Rectal smooth muscle tissue (tissue), 1 donor: Measurements from ENCODE around the gene PIAS1.
A peak's percentile ranks its signal among the peaks of the same experiment; 100 is the strongest.
"Not testable (repeated sequence)": the region's sequence is repeated elsewhere in the genome, so short reads cannot be mapped to it uniquely, and the experiment has no call there.

Experiments used
- H3K27ac ChIP-seq: one replicate; pipeline ENCODE4 v1.7.0; 2013; ENCODE audit warnings: low read depth, low read length, inconsistent platforms
- H3K27me3 ChIP-seq: one replicate; pipeline ENCODE4 v1.7.0; 2013; ENCODE audit warnings: low read length; ENCODE audit not compliant: control insufficient read depth, insufficient read depth
- H3K36me3 ChIP-seq: one replicate; pipeline ENCODE4 v1.7.0; 2013; ENCODE audit warnings: low read length; ENCODE audit not compliant: control insufficient read depth, insufficient read depth
- H3K4me1 ChIP-seq: one replicate; pipeline ENCODE4 v1.7.0; 2013; ENCODE audit warnings: low read length; ENCODE audit not compliant: control insufficient read depth, insufficient read depth
- H3K4me3 ChIP-seq: one replicate; pipeline ENCODE4 v1.7.0; 2013; ENCODE audit warnings: low read length
- H3K9ac ChIP-seq: one replicate; pipeline ENCODE4 v1.7.0; 2013; ENCODE audit warnings: low read length

Gene PIAS1

DNA sequence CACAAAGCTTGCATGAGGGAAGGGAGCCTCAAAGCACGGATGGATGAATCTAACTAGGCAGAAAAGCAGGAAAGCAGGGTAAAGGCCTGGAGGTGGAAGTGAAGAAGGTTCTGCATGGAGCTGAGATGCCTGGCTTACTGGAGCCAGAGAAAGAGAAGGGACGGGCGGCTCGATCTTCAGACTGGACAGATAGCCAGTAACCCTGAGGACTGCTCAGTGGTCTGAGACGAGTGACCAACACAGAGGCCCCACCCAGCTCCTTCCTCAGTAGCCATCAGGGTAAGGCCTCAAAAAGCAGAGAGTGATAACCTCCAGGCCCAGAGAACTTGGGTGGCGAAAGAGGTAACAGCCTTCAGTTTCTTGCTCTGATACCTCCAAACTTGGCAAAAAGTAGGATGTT, 169.1 kb downstream of the PIAS1 start:
- Histone ChIP-seq H3K36me3 (no peaks in the 10 kb centered on the region), H3K9ac (no peak overlapping the region), H3K4me1 (peaks cover 3% of the 10 kb centered on the region), H3K27me3 (no peaks in the 10 kb centered on the region), H3K27ac (no peak overlapping the region), H3K4me3 (no peak overlapping the region)

GRCh38 chr15:68224108-68224507, 170.0 kb downstream of the PIAS1 start:
- no peak overlapping the region for H3K9ac ChIP-seq
- no peak overlapping the region for H3K27ac ChIP-seq
- no peaks in the 10 kb centered on the region for H3K27me3 ChIP-seq
- peaks cover 8% of the 10 kb centered on the region for H3K4me1 ChIP-seq
- H3K36me3 ChIP-seq, result no peaks in the 10 kb centered on the region
- H3K4me3 ChIP-seq, result no peak overlapping the region

DNA sequence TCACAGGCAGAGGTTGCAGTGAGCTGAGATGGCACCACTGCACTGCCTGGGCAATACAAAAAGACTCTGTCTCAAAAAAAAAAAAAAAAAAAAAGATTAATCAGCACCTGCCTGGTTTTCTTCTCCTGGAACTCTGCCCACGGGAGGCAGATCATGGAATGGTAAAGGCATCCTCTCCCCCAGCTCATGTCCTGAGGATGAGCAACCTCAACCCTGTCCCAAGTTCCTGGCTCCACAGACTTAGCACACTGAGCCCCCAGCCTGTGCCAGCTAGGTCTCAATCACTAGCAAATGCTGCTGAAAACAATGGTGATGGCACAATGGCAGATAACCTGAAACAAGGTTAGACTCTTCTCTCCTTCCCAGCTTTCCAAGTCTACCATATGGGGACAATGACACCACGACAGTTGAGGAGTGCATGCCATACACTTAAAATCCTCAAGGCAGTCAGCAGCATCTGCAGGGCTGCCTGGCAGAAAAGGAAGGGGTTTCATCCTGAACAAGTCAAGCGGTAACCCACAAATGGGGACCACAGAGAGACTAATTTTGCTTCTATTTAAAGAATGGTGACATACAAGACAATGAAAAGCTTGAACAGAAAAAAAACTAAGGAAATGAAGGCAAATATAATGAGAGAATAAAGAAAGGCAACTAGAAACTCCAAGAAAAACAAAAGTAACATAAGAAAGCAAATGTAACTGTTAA, 170.6 kb downstream of the PIAS1 start:
- H3K4me1 ChIP-seq, result peaks cover 8% of the 10 kb centered on the region
- H3K27ac ChIP-seq, result no peak overlapping the region
- no peaks in the 10 kb centered on the region for H3K36me3 ChIP-seq
- H3K9ac ChIP-seq, result no peak overlapping the region
- H3K27me3 ChIP-seq, result no peaks in the 10 kb centered on the region
- no peak overlapping the region for H3K4me3 ChIP-seq

DNA sequence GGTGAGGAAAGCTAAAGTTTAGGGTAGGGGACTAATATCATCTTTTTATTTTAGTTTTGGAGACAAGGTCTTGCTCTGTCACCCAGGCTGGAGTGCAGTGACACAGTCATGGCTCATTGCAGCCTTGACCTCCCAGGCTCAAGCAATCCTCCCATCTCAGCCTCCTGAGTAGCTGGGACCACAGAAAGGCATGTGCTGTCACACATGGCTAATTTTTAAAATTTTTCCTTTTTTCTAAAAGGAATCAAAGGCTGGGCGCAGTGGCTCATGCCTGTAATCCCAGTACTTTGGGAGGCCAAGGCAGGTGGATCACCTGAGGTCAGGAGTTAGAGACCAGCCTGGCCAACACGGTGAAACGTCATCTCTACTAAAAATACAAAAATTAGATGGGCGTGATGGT, 171.3 kb downstream of the PIAS1 start:
- not testable (repeated sequence) for H3K27ac ChIP-seq, H3K27me3 ChIP-seq, H3K4me3 ChIP-seq, H3K36me3 ChIP-seq, H3K9ac ChIP-seq
- H3K4me1 ChIP-seq, result peaks cover 13% of the 10 kb centered on the region

- H3K27ac ChIP-seq, result no peak overlapping the region
- peaks cover 13% of the 10 kb centered on the region for H3K4me1 ChIP-seq
- no peaks in the 10 kb centered on the region for H3K36me3 ChIP-seq
- H3K27me3 ChIP-seq, result no peaks in the 10 kb centered on the region
- H3K9ac ChIP-seq, result no peak overlapping the region
- peak overlapping the region; percentile 74 for H3K4me3 ChIP-seq
These were observed 173.6 kb downstream of the PIAS1 start for GRCh38 chr15:68227643-68228142.

GRCh38 chr15:68228143-68228970, 174.2 kb downstream of the PIAS1 start:
- no peaks in the 10 kb centered on the region for H3K36me3 ChIP-seq
- H3K4me3 ChIP-seq, result peak overlapping the region; percentile 74
- no peaks in the 10 kb centered on the region for H3K27me3 ChIP-seq
- peaks cover 13% of the 10 kb centered on the region for H3K4me1 ChIP-seq
- H3K27ac ChIP-seq, result no peak overlapping the region
- no peak overlapping the region for H3K9ac ChIP-seq

- no peaks in the 10 kb centered on the region for H3K27me3 ChIP-seq
- peak overlapping the region; percentile 74 for H3K4me3 ChIP-seq
- peaks cover 13% of the 10 kb centered on the region for H3K4me1 ChIP-seq
- H3K36me3 ChIP-seq, result no peaks in the 10 kb centered on the region
- peak overlapping the region; percentile 60 for H3K27ac ChIP-seq
- H3K9ac ChIP-seq, result no peak overlapping the region
These were observed 174.9 kb downstream of the PIAS1 start for GRCh38 chr15:68228971-68229385.

DNA sequence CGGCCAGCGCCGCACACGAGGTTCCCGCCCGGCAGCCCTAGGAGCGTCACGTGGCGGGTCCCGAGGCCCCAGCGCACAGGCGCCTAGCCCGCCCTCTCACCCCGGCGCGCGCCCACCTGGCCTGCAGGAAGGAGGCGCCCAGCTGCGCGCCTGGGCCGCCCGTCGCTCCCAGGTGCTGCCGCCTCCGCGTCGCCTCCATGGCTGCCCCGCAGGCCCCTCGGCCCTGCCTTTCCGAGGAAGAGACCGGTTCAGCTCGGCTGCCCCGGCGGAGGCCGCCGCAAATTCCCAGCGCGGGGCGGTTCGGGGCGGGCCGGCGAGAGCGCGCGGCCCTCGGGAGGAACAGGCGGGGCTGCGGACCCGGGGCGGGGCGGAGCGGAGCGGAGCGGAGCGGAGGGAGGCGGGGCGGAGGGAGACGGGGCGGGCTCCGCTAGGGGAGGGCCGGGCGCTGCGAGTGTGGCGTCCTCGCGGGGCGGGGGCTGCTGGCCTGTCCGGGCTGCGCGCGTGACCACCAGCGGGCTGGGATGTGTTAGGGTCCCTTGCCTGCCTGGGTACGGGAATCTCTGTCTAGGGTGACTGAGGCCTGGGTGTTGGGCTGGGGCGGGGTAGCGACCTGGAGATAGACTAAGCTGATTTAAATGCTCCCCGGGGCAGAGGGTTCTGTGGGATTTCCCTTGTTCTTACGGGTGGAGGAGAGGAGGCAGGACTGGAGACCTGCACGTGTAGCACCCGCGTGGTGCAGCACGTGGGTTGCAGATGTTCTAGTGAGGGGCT, 175.5 kb downstream of the PIAS1 start, which contains the start of gene CLN6:
TSS of gene CLN6 (minus strand) at position 343 of the 771 bp plus-strand sequence. CDS start at position 199, 144 bp downstream.
- no peak within 1 kb of the TSS for H3K9ac ChIP-seq
- H3K4me1 ChIP-seq, result peaks cover 13% of the 10 kb centered on the region
- no peaks in the 10 kb centered on the region for H3K27me3 ChIP-seq
- H3K36me3 ChIP-seq, result no peaks in the 10 kb centered on the region
- peak within 1 kb of the TSS; percentile 76 for H3K4me3 ChIP-seq
- H3K27ac ChIP-seq, result peak within 1 kb of the TSS; percentile 77

GRCh38 chr15:68230157-68231100, 176.3 kb downstream of the PIAS1 start:
- no peaks in the 10 kb centered on the region for H3K36me3 ChIP-seq
- H3K9ac ChIP-seq, result no peak overlapping the region
- H3K4me1 ChIP-seq, result peaks cover 13% of the 10 kb centered on the region
- H3K27me3 ChIP-seq, result no peaks in the 10 kb centered on the region
- peak overlapping the region; percentile 77 for H3K27ac ChIP-seq
- peak overlapping the region; percentile 76 for H3K4me3 ChIP-seq

- H3K27ac ChIP-seq, result no peak overlapping the region
These were observed 177.1 kb downstream of the PIAS1 start for GRCh38 chr15:68231102-68231818.

GRCh38 chr15:68232449-68232848, 178.3 kb downstream of the PIAS1 start:
- Histone ChIP-seq H3K36me3 (no peaks in the 10 kb centered on the region), H3K27ac (no peak overlapping the region), H3K27me3 (no peaks in the 10 kb centered on the region), H3K4me3 (no peak overlapping the region), H3K4me1 (peaks cover 13% of the 10 kb centered on the region), H3K9ac (no peak overlapping the region)

More at GRCh38 chr15:68231102-68231818, 177.1 kb downstream of the PIAS1 start:
- Histone ChIP-seq H3K36me3 (no peaks in the 10 kb centered on the region), H3K4me3 (no peak overlapping the region), H3K27me3 (no peaks in the 10 kb centered on the region), H3K9ac (no peak overlapping the region), H3K4me1 (peaks cover 13% of the 10 kb centered on the region)
